GM12801 (cell line): ENCODE results near the gene IWS1.

Source experiments
- CTCF ChIP-seq: IDR thresholded peaks from one replicate; pipeline ENCODE4 v1.5.1; 2011; ENCODE audit warnings: control low read depth; ENCODE audit not compliant: insufficient read length; ENCODE audit errors: extremely low read depth

The IWS1 gene

GRCh38 chr2:127526132-127527000 is at the start of gene IWS1:
IWS1 (minus strand) TSS chr2:127526489; CDS start chr2:127526208, 281 bp downstream.
- TF ChIP-seq CTCF, result no peak

- no peak for TF ChIP-seq CTCF
These were observed 49.7 kb upstream of the IWS1 start for GRCh38 chr2:127575941-127576432.

- TF ChIP-seq CTCF, result no peak
These were observed 49.0 kb upstream of the IWS1 start for GRCh38 chr2:127575185-127575765.

- no peak for TF ChIP-seq CTCF
These were observed 48.4 kb upstream of the IWS1 start for GRCh38 chr2:127574656-127575055.

- no peak for TF ChIP-seq CTCF
These were observed 47.5 kb upstream of the IWS1 start for GRCh38 chr2:127573771-127574170.

- TF ChIP-seq CTCF, result no peak
These were observed 47.0 kb upstream of the IWS1 start for GRCh38 chr2:127573298-127573697.

GRCh38 chr2:127572841-127573240 is 46.6 kb upstream of the IWS1 start:
- no peak for TF ChIP-seq CTCF
